MCF 10A (cell line): ENCODE data around the gene ARHGEF9. TPM values are rescaled to one million over a fixed set of nuclear protein-coding genes. Genes with fewer than 3 reads are reported as not detected.

ENCODE experiments used
- BruUV-seq: library from RNA; stranded (reverse); fragments of 400-500 nt; replicated peaks from 2 replicates; lab custom pipeline; 2021; lab: Mats Ljungman, UMichigan
- CTCF ChIA-PET: fragments of 300-600 bp; sonication (Branson Sonifier 250); formaldehyde crosslinking; extraction: SDS; loops from one replicate; lab custom pipeline; 2021; ENCODE audit warnings: antibody characterized with exemption, inconsistent platforms; lab: Yijun Ruan, JAX
- POLR2A ChIA-PET: fragments of 300-600, 350-650 bp; sonication (Branson Sonifier 250); formaldehyde crosslinking; extraction: SDS; loops from one replicate; lab custom pipeline; 2020; ENCODE audit warnings: antibody characterized with exemption, inconsistent platforms; lab: Yijun Ruan, JAX
- DNase-seq: peaks from one replicate; pipeline ENCODE4 v3.0.0-alpha.2; 2018; ENCODE audit not compliant: unreplicated experiment
- H3K27ac Mint-ChIP-seq: one replicate; pipeline ENCODE4 v1.8.0; 2022; ENCODE audit warnings: mild to moderate bottlenecking, low read depth, mixed read lengths; ENCODE audit not compliant: unreplicated experiment
- H3K27me3 Mint-ChIP-seq: one replicate; pipeline ENCODE4 v1.8.0; 2022; ENCODE audit warnings: mixed read lengths; ENCODE audit not compliant: insufficient read depth, unreplicated experiment
- H3K36me3 Mint-ChIP-seq: one replicate; pipeline ENCODE4 v1.8.0; 2022; ENCODE audit warnings: mild to moderate bottlenecking, moderate library complexity, mixed read lengths; ENCODE audit not compliant: insufficient read depth, unreplicated experiment
- H3K4me1 Mint-ChIP-seq: one replicate; pipeline ENCODE4 v1.8.0; 2022; ENCODE audit warnings: mixed read lengths; ENCODE audit not compliant: insufficient read depth, unreplicated experiment
- H3K4me3 Mint-ChIP-seq: one replicate; pipeline ENCODE4 v1.8.0; 2022; ENCODE audit warnings: mild to moderate bottlenecking, moderate library complexity, mixed read lengths; ENCODE audit not compliant: unreplicated experiment
- H3K9me3 Mint-ChIP-seq: one replicate; pipeline ENCODE4 v1.8.0; 2022; ENCODE audit warnings: mixed read lengths; ENCODE audit not compliant: unreplicated experiment
- CTCF ChIP-seq: fragments of 200-600 bp; IDR thresholded peaks from one replicate; pipeline ENCODE4 v1.8.0; 2022; ENCODE audit warnings: antibody characterized with exemption, mild to moderate bottlenecking; ENCODE audit not compliant: unreplicated experiment
- intact Hi-C: fragments of 100-400 bp; cut with micrococcal nuclease; formaldehyde crosslinking; loops from 2 replicates; pipeline ENCODE4 v1.14.1; 2022
- microRNA-seq: library from miRNA; unstranded; fragments of <30 nt; microRNA quantifications from one replicate; pipeline ENCODE4 v1.2.0, GENCODE V29; 2022
- total RNA-seq: library from RNA; stranded (reverse); gene quantifications from 2 replicates; pipeline ENCODE4 v1.2.3, GENCODE V29; 2022

Gene ARHGEF9
- total RNA-seq, 1 experiment from 2014 or later = 33.6 TPM

GRCh38 chrX:63635750-63636149 is 149.3 kb downstream of the ARHGEF9 start:
- Mint-ChIP-seq H3K27me3 (no peaks in the 10 kb centered on the region), H3K4me1 (no peaks in the 10 kb centered on the region), H3K9me3 (peaks cover 18% of the 10 kb centered on the region), H3K36me3 (peaks cover 12% of the 10 kb centered on the region), H3K4me3 (no peak overlapping the region), H3K27ac (no peak overlapping the region)
- ChIA-PET CTCF (no interaction called here), POLR2A (no interaction called here)
- TF ChIP-seq CTCF = no peak
- DNase-seq = no peak
- intact Hi-C loops = no loop called here
- no TSS peak for BruUV-seq

DNA sequence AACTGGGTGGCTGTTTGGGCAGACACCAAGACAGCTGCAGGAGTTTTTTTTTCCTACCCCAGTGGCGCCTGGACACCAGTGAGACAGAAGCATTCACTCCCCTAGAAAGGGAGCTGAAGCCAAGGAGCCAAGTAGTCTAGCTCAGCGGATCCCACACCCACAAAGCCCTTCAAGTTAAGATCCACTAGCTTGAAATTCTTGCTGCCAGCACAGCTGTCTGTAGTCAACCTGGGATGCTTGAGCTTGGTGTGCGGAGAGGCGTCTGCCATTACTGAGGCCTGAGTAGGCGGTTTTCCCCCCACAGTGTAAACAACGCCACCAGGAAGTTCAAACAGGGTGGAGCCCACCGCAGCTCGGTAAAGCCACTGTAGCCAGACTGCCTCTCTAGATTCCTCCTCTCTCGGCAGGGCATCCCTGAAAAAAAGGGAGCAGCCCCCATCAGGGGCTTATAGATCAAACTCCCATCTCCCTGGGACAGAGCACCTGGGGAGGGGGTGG is 171.4 kb downstream of the ARHGEF9 start:
- H3K4me3 Mint-ChIP-seq = no peak overlapping the region
- intact Hi-C loops = no loop called here
- no peaks in the 10 kb centered on the region for H3K36me3 Mint-ChIP-seq
- no peak overlapping the region for H3K27ac Mint-ChIP-seq
- TF ChIP-seq CTCF = no peak
- BruUV-seq = no TSS peak
- CTCF ChIA-PET = no interaction called here
- no peaks in the 10 kb centered on the region for H3K4me1 Mint-ChIP-seq
- DNase-seq = no peak
- POLR2A ChIA-PET = no interaction called here
- H3K27me3 Mint-ChIP-seq = no peaks in the 10 kb centered on the region
- peaks cover 19% of the 10 kb centered on the region for H3K9me3 Mint-ChIP-seq

DNA sequence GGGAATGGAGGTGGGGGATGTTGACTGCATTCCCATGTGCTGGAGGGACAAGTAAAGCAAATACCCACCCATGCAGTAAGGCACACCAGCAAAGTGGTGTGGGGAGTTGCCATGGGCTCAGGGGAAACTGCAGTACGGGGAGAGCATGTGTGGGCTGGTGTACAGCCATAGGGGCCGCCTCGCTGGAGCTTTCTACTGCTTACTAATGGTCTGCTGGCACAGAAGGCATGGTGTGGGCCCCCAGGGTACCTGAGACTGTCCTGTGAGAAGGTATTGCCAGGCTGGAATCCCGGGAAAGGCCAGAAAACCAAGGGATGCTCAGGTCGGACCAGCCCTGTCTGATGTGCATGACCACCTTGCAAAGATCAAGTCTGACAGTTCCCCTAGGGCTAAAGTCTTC is 199.1 kb downstream of the ARHGEF9 start:
- peaks cover 5% of the 10 kb centered on the region for H3K9me3 Mint-ChIP-seq

More for the DNA sequence above, 199.1 kb downstream of the ARHGEF9 start:
- POLR2A ChIA-PET = no interaction called here
- Mint-ChIP-seq H3K4me1 (no peaks in the 10 kb centered on the region), H3K36me3 (peaks cover 4% of the 10 kb centered on the region), H3K27me3 (no peaks in the 10 kb centered on the region), H3K4me3 (no peak overlapping the region), H3K27ac (no peak overlapping the region)
- intact Hi-C loops = no loop called here
- TF ChIP-seq CTCF = no peak
- BruUV-seq = no TSS peak
- CTCF ChIA-PET = interaction anchor here (0.7 kb wide), 1 partner anchor 55 kb away, joined by 3 read pairs; no protein-coding TSS in a partner anchor
- DNase-seq = no peak

Small RNA genes lying within 50 kb of the gene (microRNA-seq; reads per million reads assigned to microRNA genes)
- 3.3 reads per million, percentile 24 among the genes with 10 or more reads in this experiment for gene MIR1468
